NCI-H2107 treated with DMSO at 0.1 percent for 48 hours (cell line): ENCODE results near the gene B9D2.
"Not testable (repeated sequence)": the region's sequence is repeated elsewhere in the genome, so short reads cannot be mapped to it uniquely, and the experiment has no call there.

Experiments
- DNase-seq: peaks from one replicate; lab custom pipeline; 2025; ENCODE audit not compliant: unreplicated experiment; lab: John Stamatoyannopoulos, UW

The B9D2 gene

GRCh38 chr19:41363753-41364523 is at the start of gene B9D2:
Gene B9D2 (minus strand): TSS chr19:41364149. CDS start chr19:41363519, 630 bp downstream.
- peak; percentile 97 for DNase-seq

GRCh38 chr19:41412953-41413352 is 49.0 kb upstream of the B9D2 start:
- DNase-seq = no peak

GRCh38 chr19:41411968-41412265 is 48.0 kb upstream of the B9D2 start:
- no peak for DNase-seq

GRCh38 chr19:41411100-41411967 is 47.4 kb upstream of the B9D2 start:
- no peak for DNase-seq

- DNase-seq = no peak
Measured at GRCh38 chr19:41410336-41411054, 46.5 kb upstream of the B9D2 start.

GRCh38 chr19:41409288-41409687 is 45.3 kb upstream of the B9D2 start:
- DNase-seq = no peak

GRCh38 chr19:41408846-41409245 is 44.9 kb upstream of the B9D2 start:
- not testable (repeated sequence) for DNase-seq

- peak; percentile 32 for DNase-seq
Measured at GRCh38 chr19:41408256-41408655, 44.3 kb upstream of the B9D2 start.

- DNase-seq = no peak
Measured at GRCh38 chr19:41407271-41407670, 43.3 kb upstream of the B9D2 start.

GRCh38 chr19:41405776-41406175 is 41.8 kb upstream of the B9D2 start:
- DNase-seq = no peak

GRCh38 chr19:41403181-41403970 is 39.4 kb upstream of the B9D2 start:
- DNase-seq = peak; percentile 38

GRCh38 chr19:41402010-41402409 is 38.1 kb upstream of the B9D2 start:
- no peak for DNase-seq

- no peak for DNase-seq
Measured at GRCh38 chr19:41401483-41401882, 37.5 kb upstream of the B9D2 start.

- no peak for DNase-seq
Measured at GRCh38 chr19:41399525-41399924, 35.6 kb upstream of the B9D2 start.

- no peak for DNase-seq
Measured at GRCh38 chr19:41399091-41399490, 35.1 kb upstream of the B9D2 start.

GRCh38 chr19:41398598-41398997 is 34.6 kb upstream of the B9D2 start:
- DNase-seq = no peak

- DNase-seq = no peak
Measured at GRCh38 chr19:41398050-41398418, 34.1 kb upstream of the B9D2 start.

- DNase-seq = peak; percentile 99
Measured at GRCh38 chr19:41397086-41398049, 33.4 kb upstream of the B9D2 start, which contains the start of the genes BCKDHA and EXOSC5. Gene BCKDHA (plus strand): TSS chr19:41397818. CDS start chr19:41397828, 10 bp downstream. Gene EXOSC5 (minus strand): TSS chr19:41397359. CDS start chr19:41397328, 31 bp downstream.

- DNase-seq = no peak
Measured at GRCh38 chr19:41395355-41395754, 31.4 kb upstream of the B9D2 start.

- DNase-seq = no peak
Measured at GRCh38 chr19:41392775-41393174, 28.8 kb upstream of the B9D2 start.
